Measurements from ENCODE around the gene EEPD1. TPM values are rescaled to one million over a fixed set of nuclear protein-coding genes. Genes with fewer than 3 reads are reported as not detected.

EEPD1 gene
- total RNA-seq, 1 experiment from 2014 or later = 48.0 TPM

GRCh38 chr7:36209814-36210183 lies 56.7 kb downstream of the EEPD1 start:
- intact Hi-C loops (cut with micrococcal nuclease; ENCODE audit: unreplicated experiment) = no loop called here
- in situ Hi-C loops (cut with HindIII; ENCODE audit: low pct_unique_long_range_greater_than_20kb, low sequenced_read_pairs) = no loop called here
- Histone ChIP-seq H3K27me3 (ENCODE audit: control insufficient read depth, insufficient read depth, low read length) (no peaks in the 10 kb centered on the region), H3K9me3 (ENCODE audit: control insufficient read depth, insufficient read depth, low read depth, low read length) (no peaks in the 10 kb centered on the region), H3K27ac (ENCODE audit: low read length) (peak overlapping the region; percentile 20; the same call in 1 of the 2 replicates), H3K4me3 (ENCODE audit: low read depth in 2 of 2, low read length in 2 of 2) (no peak overlapping the region), H3K4me1 (ENCODE audit: control insufficient read depth, insufficient read depth, low read length) (peaks cover 52% of the 10 kb centered on the region), H3K36me3 (ENCODE audit: control insufficient read depth, insufficient read depth, low read length) (no peaks in the 10 kb centered on the region)
- no TSS peak for BruUV-seq (replicated peaks)
- CTCF ChIA-PET = interaction anchor here (0.6 to 1.1 kb wide), 2 partner anchors 41 to 45 kb away, joined by 7 to 12 read pairs; no protein-coding TSS in a partner anchor
- DNase-seq (ENCODE audit: low read depth, low spot score) (no peak), ATAC-seq (no peak)
- TF ChIP-seq POLR2AphosphoS5 (IDR thresholded peaks at IDR 0.05; ENCODE audit: low read depth, low read length) = no peak
- POLR2A ChIA-PET = no interaction called here

GRCh38 chr7:36210291-36210922 lies 57.4 kb downstream of the EEPD1 start:
- Histone ChIP-seq H3K4me1 (ENCODE audit: control insufficient read depth, insufficient read depth, low read length) (peaks cover 49% of the 10 kb centered on the region), H3K36me3 (ENCODE audit: control insufficient read depth, insufficient read depth, low read length) (no peaks in the 10 kb centered on the region), H3K9me3 (ENCODE audit: control insufficient read depth, insufficient read depth, low read depth, low read length) (no peaks in the 10 kb centered on the region), H3K27me3 (ENCODE audit: control insufficient read depth, insufficient read depth, low read length) (no peaks in the 10 kb centered on the region), H3K27ac (ENCODE audit: low read length) (peak overlapping the region; percentile 18), H3K4me3 (ENCODE audit: low read depth in 2 of 2, low read length in 2 of 2) (no peak overlapping the region)
- in situ Hi-C loops (cut with HindIII; ENCODE audit: low pct_unique_long_range_greater_than_20kb, low sequenced_read_pairs) = no loop called here
- no peak for TF ChIP-seq REST (IDR thresholded peaks at IDR 0.05; ENCODE audit: insufficient read depth in 1 of 2, low read depth in 2 of 2, low read length in 1 of 2)
- TF ChIP-seq POLR2AphosphoS5 (IDR thresholded peaks at IDR 0.05; ENCODE audit: low read depth, low read length) = no peak
- no peak for TF ChIP-seq CTCF (IDR thresholded peaks at IDR 0.05)
- no peak for TF ChIP-seq SIN3A (IDR thresholded peaks at IDR 0.05; ENCODE audit: borderline replicate concordance, insufficient read depth, low read depth, low read length)
- no peak for TF ChIP-seq TCF7L2 (IDR thresholded peaks at IDR 0.05; ENCODE audit: low read depth, low read length)
- no TSS peak for BruUV-seq (replicated peaks)
- CTCF ChIA-PET = interaction anchor here (0.6 kb wide), 1 partner anchor 42 kb away, joined by 7 read pairs; no protein-coding TSS in a partner anchor
- no peak for DNase-seq (ENCODE audit: low read depth, low spot score)
- ATAC-seq = no peak
- POLR2A ChIA-PET = no interaction called here
- intact Hi-C loops (cut with micrococcal nuclease; ENCODE audit: unreplicated experiment) = no loop called here

All from Panc1 (cell line).